B cell (primary cell): Measurements from ENCODE around the gene SULT2A1.

ENCODE experiments used
- EZH2 ChIP-seq: IDR thresholded peaks from 2 replicates; pipeline ENCODE4 v1.6.1; 2012; ENCODE audit warnings: borderline replicate concordance, low read depth, mild to moderate bottlenecking, moderate library complexity, low read length; ENCODE audit not compliant: insufficient read depth, poor library complexity, severe bottlenecking
- TF ChIP-seq, protein P1 (sequence below): fragments of 200-600 bp; IDR thresholded peaks from one replicate; pipeline ENCODE4 v1.8.0; 2022; ENCODE audit warnings: antibody characterized with exemption, mild to moderate bottlenecking

DNA sequence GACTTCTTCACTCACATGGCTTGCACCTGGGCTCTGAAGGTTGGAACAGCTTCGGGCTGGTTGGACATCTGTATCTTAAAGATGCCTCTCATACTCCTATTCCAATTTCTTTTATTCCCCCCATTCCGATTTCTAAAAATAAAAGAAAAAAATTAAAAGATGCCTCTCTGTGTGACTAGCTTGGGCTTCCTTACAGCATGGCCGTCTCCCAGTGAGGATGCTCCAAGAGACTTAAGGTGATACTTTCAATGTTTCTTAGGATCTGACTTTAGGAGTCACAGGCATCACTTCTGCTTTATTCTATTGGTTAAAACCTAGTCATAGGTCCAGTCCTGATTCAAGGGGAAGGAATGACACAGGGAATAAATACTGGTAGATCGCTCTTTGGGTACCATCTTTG is 9.9 kb upstream of the SULT2A1 start:
- TF ChIP-seq, protein P1, sequence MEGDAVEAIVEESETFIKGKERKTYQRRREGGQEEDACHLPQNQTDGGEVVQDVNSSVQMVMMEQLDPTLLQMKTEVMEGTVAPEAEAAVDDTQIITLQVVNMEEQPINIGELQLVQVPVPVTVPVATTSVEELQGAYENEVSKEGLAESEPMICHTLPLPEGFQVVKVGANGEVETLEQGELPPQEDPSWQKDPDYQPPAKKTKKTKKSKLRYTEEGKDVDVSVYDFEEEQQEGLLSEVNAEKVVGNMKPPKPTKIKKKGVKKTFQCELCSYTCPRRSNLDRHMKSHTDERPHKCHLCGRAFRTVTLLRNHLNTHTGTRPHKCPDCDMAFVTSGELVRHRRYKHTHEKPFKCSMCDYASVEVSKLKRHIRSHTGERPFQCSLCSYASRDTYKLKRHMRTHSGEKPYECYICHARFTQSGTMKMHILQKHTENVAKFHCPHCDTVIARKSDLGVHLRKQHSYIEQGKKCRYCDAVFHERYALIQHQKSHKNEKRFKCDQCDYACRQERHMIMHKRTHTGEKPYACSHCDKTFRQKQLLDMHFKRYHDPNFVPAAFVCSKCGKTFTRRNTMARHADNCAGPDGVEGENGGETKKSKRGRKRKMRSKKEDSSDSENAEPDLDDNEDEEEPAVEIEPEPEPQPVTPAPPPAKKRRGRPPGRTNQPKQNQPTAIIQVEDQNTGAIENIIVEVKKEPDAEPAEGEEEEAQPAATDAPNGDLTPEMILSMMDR: no peak
- no peak for TF ChIP-seq EZH2
